ENCODE measurements around the gene KLHDC8A. TPM values are rescaled to one million over a fixed set of nuclear protein-coding genes. Genes with fewer than 3 reads are reported as not detected.

Gene KLHDC8A
- total and polyA plus RNA-seq, 2 of the 4 experiments (the other 2 are of a cell fraction) = not detected

- no peak overlapping the region for H2BK15ac ChIP-seq (ENCODE audit: low read depth, low read length)
- no peaks in the 10 kb centered on the region for H3K36me3 ChIP-seq (ENCODE audit: control insufficient read depth, insufficient read depth, low read length)
- no peaks in the 10 kb centered on the region for H3K79me1 ChIP-seq (ENCODE audit: low read depth in 1 of 2, low read length in 2 of 2)
- no peak overlapping the region for H4K91ac ChIP-seq (ENCODE audit: insufficient read depth, low read depth, low read length)
- peaks cover 17% of the 10 kb centered on the region for H3K9me1 ChIP-seq (ENCODE audit: insufficient read depth, low read length)
- no peak overlapping the region for H3K4me2 ChIP-seq (ENCODE audit: low read depth, low read length)
- H3K9me3 ChIP-seq (ENCODE audit: control insufficient read depth, insufficient read depth, low read length) = no peaks in the 10 kb centered on the region
- H2BK5ac ChIP-seq (ENCODE audit: low read depth, low read length, poor library complexity, severe bottlenecking) = no peak overlapping the region
- H2AK5ac ChIP-seq (ENCODE audit: low read depth, low read length) = no peak overlapping the region
- DNase-seq (no peak), ATAC-seq (ENCODE audit: low read depth) (no peak)
- peaks cover 18% of the 10 kb centered on the region for H3K4me1 ChIP-seq (ENCODE audit: control insufficient read depth, insufficient read depth, low read length)
- no peak overlapping the region for H2BK120ac ChIP-seq (ENCODE audit: low read depth, low read length)
- no peak overlapping the region for H4K8ac ChIP-seq (ENCODE audit: low read depth in 2 of 2, low read length in 2 of 2)
- BruUV-seq (replicated peaks) = no TSS peak
- no peak overlapping the region for H3K27ac ChIP-seq (ENCODE audit: insufficient read depth, low read length)
- ChIA-PET POLR2A (ENCODE audit: unreplicated experiment) (no interaction called here), CTCF (interaction anchor here (0.6 kb wide), 1 partner anchor 173 kb away, joined by 3 read pairs; no protein-coding TSS in a partner anchor)
- peaks cover 4% of the 10 kb centered on the region; the same call in 1 of the 2 replicates for H4K20me1 ChIP-seq (ENCODE audit: insufficient read depth, low read length)
- no peak overlapping the region for H3K4ac ChIP-seq (ENCODE audit: low read depth, low read length)
- WGBS, 2 experiments (ENCODE audit: extremely low coverage in 2 of 2, insufficient read length in 1 of 2) = no CpG with 5 or more reads among the region's 3 CpGs
- in situ Hi-C loops (cut with MboI; ENCODE audit: low sequenced_read_pairs) (no loop called here), dilution Hi-C loops (cut with HindIII; ENCODE audit: low sequenced_read_pairs, unreplicated experiment) (no loop called here), intact Hi-C loops (cut with micrococcal nuclease) (no loop called here)
- H2AFZ ChIP-seq (replicated peaks; ENCODE audit: low read length, poor library complexity) = no peak overlapping the region
- TF ChIP-seq RAD21 (IDR thresholded peaks at IDR 0.05; ENCODE audit: low read length) (no peak), MAZ (IDR thresholded peaks at IDR 0.05; ENCODE audit: borderline replicate concordance, low read depth, low read length) (no peak), NFE2L2 (IDR thresholded peaks at IDR 0.05; ENCODE audit: low read depth, low read length) (no peak), MXI1 (IDR thresholded peaks at IDR 0.05; ENCODE audit: borderline replicate concordance, low read depth, low read length) (no peak), CEBPB (IDR thresholded peaks at IDR 0.05; ENCODE audit: low read depth, low read length) (no peak), MAFK (IDR thresholded peaks at IDR 0.05; ENCODE audit: low read depth, low read length) (no peak)
- H3K27me3 ChIP-seq (ENCODE audit: control insufficient read depth, insufficient read depth, low read length) = peaks cover 23% of the 10 kb centered on the region
- no peak overlapping the region for H3K14ac ChIP-seq (replicated peaks; ENCODE audit: low read depth, low read length)
- no peak overlapping the region for H3K4me3 ChIP-seq (ENCODE audit: insufficient read depth, low read depth, low read length)
- H2BK20ac ChIP-seq (ENCODE audit: low read depth, low read length) = no peak overlapping the region
- no peak overlapping the region for H3K23ac ChIP-seq (ENCODE audit: low read depth, low read length)
- H3K56ac ChIP-seq (ENCODE audit: extremely low read depth, insufficient read depth, low read length) = no peak overlapping the region
- no peak overlapping the region for H4K5ac ChIP-seq (ENCODE audit: low read depth, low read length)
- H3K18ac ChIP-seq (ENCODE audit: low read depth, low read length) = no peak overlapping the region
- H2AK9ac ChIP-seq (replicated peaks; ENCODE audit: low read depth, low read length, poor library complexity) = no peak overlapping the region
- no peak overlapping the region for H3K9ac ChIP-seq (ENCODE audit: low read depth, low read length)
These were observed 20.6 kb upstream of the KLHDC8A start for GRCh38 chr1:205377355-205377754.

Data from IMR-90 (cell line).